Mesothelial cell of epicardium (in vitro differentiated cells): ENCODE data around the gene PSMD13. TPM values are rescaled to one million over a fixed set of nuclear protein-coding genes. Genes with fewer than 3 reads are reported as not detected.

ENCODE experiments used
- DNase-seq, 2 experiments: peaks; one replicate each; pipeline ENCODE4 v3.0.0; 2021; ENCODE audit warnings: low spot score in 2 of 2; ENCODE audit not compliant: unreplicated experiment in 2 of 2
- H3K27ac Mint-ChIP-seq: 2 replicates; pipeline ENCODE4 v1.8.0; 2021; ENCODE audit warnings: mixed read lengths
- H3K27me3 Mint-ChIP-seq: 2 replicates; pipeline ENCODE4 v1.8.0; 2021; ENCODE audit warnings: low read depth, mixed read lengths
- H3K36me3 Mint-ChIP-seq: 2 replicates; pipeline ENCODE4 v1.8.0; 2021; ENCODE audit warnings: mixed read lengths
- H3K4me1 Mint-ChIP-seq: 2 replicates; pipeline ENCODE4 v1.8.0; 2021; ENCODE audit warnings: mixed read lengths
- H3K4me3 Mint-ChIP-seq: 2 replicates; pipeline ENCODE4 v1.8.0; 2021; ENCODE audit warnings: mild to moderate bottlenecking, moderate library complexity, mixed read lengths
- H3K9me3 Mint-ChIP-seq: 2 replicates; pipeline ENCODE4 v1.8.0; 2021; ENCODE audit warnings: mixed read lengths
- total RNA-seq: library from RNA; stranded (reverse); gene quantifications from 3 replicates; pipeline ENCODE4 v1.2.1, GENCODE V29; 2021
- TF ChIP-seq, protein P1 (sequence below): fragments of 200-600 bp; sonication (generic); IDR thresholded peaks from one replicate; pipeline ENCODE4 v1.5.0; 2021; ENCODE audit warnings: antibody characterized with exemption; ENCODE audit not compliant: unreplicated experiment

PSMD13 gene
- total RNA-seq, 1 donor from 2014 or later, result 96.2 TPM

DNA sequence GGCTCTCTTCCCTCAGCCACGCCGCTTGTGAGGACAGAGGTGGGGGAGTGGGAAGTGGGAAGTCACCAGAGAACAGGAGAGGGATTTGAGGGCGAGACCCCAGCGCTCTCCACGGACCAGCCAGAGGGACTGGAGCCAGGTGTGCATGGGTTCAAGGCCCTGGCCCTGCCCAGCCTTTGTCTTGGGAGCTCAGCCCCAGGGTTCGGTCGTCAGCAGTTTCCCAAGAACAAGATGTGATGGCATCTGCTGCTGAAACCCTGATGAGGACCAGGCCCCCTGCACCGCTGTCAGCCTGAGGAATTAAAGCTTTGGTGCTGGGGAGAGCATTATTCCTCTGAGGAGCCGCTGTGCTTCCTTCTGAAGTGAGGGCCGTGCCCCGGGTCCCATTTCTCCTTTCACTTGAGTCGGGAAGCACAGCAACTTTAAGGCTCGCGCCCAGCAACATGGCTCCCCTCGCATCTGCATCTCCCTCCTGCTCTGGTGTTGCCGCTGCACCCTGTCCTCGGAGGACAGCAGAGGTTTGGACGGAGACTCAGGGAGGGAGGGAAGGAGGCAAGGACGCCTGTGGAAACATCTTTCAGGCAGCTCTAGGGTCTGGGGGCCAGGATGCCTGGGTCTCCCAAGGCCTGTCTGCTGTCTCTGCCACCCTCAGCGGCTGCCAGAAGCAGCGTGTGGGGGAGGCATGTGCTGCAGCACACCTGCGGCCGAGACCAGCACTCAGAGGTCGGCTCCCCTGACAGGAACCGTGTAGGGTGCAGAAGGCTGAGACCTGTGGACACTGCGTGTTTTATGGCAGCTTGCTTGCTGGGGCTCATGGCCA, 58.8 kb downstream of the PSMD13 start:
- no peak overlapping the region for H3K4me3 Mint-ChIP-seq
- H3K27ac Mint-ChIP-seq, result no peak overlapping the region
- no peaks in the 10 kb centered on the region for H3K9me3 Mint-ChIP-seq
- TF ChIP-seq, protein P1, sequence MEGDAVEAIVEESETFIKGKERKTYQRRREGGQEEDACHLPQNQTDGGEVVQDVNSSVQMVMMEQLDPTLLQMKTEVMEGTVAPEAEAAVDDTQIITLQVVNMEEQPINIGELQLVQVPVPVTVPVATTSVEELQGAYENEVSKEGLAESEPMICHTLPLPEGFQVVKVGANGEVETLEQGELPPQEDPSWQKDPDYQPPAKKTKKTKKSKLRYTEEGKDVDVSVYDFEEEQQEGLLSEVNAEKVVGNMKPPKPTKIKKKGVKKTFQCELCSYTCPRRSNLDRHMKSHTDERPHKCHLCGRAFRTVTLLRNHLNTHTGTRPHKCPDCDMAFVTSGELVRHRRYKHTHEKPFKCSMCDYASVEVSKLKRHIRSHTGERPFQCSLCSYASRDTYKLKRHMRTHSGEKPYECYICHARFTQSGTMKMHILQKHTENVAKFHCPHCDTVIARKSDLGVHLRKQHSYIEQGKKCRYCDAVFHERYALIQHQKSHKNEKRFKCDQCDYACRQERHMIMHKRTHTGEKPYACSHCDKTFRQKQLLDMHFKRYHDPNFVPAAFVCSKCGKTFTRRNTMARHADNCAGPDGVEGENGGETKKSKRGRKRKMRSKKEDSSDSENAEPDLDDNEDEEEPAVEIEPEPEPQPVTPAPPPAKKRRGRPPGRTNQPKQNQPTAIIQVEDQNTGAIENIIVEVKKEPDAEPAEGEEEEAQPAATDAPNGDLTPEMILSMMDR, result no peak
- DNase-seq, result no peak
- H3K27me3 Mint-ChIP-seq, result peaks cover 7% of the 10 kb centered on the region
- H3K4me1 Mint-ChIP-seq, result peaks cover 11% of the 10 kb centered on the region
- no peaks in the 10 kb centered on the region for H3K36me3 Mint-ChIP-seq

DNA sequence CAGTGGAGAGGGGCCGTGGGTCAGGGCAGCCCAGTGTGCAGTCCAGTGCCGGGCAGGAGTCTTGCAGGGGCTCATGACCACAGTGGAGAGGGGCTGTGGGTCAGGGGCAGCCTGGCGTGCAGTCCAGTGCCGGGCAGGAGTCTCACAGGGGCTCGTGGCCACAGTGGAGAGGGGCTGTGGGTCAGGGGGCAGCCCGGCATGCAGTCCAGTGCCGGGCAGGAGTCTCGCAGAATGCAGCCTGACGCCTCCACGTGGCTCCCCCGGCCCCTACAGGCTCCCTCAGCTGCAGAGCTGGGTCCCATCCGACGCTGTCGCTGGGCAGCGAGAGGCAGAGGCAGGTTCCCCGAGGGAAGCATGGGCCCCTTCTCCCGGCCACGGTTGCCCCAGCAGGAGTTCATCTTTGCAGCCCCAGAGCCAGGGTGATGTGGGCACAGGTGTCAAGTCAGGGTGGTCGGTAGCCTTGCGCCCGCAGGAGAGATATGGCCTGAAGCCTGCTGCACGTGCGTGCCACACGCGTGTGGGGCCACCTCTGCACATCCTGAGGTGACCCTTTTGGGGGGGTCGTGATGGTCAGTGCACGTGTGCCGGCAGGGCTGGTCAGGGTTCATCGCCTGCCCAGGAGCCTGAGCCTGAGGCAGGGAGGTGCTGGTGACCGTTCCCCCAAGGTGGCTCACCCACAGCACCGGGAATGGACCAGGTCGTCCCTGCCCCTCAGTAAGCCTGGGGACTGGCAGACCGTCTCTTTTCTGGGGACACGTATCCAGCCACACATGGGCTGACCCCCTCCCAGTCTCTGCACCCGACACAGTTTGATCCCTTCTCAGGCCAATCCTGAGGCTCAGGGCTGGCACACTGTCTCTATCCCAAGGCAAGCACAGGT, 59.6 kb downstream of the PSMD13 start:
- no peak overlapping the region for H3K4me3 Mint-ChIP-seq
- TF ChIP-seq, protein P1, result no peak
- H3K36me3 Mint-ChIP-seq, result no peaks in the 10 kb centered on the region
- H3K4me1 Mint-ChIP-seq, result peaks cover 7% of the 10 kb centered on the region
- peaks cover 13% of the 10 kb centered on the region for H3K27me3 Mint-ChIP-seq
- no peak for DNase-seq
- H3K9me3 Mint-ChIP-seq, result no peaks in the 10 kb centered on the region
- no peak overlapping the region for H3K27ac Mint-ChIP-seq

DNA sequence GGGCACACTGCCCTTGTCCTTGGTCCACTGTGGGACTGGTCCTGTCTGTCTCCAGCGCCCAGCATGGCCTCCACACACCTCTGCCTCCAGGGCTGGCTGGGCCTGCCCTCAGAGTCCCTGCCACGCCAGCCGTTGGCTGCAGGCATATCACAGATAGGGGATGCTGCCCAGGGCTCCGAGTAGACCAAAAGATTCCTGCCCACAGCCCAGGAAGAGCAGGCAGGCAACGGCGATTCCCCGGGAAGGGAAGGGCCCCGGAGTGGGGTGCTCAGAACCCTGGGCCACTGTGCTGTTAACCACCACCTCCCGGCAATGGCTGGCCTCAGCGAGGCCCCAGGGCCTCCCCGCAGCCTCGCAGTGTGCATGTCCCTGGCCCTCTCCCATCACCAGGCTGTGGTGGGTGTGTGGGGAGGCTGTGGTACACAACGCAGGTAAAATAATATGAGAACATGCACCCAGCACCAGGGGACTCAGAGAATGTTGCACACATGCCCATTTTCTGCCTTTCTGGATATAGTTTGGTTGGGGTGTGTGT, 60.3 kb downstream of the PSMD13 start:
- no peak for DNase-seq
- Mint-ChIP-seq H3K4me1 (peaks cover 7% of the 10 kb centered on the region), H3K9me3 (no peaks in the 10 kb centered on the region), H3K4me3 (no peak overlapping the region), H3K27me3 (peaks cover 13% of the 10 kb centered on the region), H3K36me3 (no peaks in the 10 kb centered on the region), H3K27ac (no peak overlapping the region)
- TF ChIP-seq, protein P1, result no peak

DNA sequence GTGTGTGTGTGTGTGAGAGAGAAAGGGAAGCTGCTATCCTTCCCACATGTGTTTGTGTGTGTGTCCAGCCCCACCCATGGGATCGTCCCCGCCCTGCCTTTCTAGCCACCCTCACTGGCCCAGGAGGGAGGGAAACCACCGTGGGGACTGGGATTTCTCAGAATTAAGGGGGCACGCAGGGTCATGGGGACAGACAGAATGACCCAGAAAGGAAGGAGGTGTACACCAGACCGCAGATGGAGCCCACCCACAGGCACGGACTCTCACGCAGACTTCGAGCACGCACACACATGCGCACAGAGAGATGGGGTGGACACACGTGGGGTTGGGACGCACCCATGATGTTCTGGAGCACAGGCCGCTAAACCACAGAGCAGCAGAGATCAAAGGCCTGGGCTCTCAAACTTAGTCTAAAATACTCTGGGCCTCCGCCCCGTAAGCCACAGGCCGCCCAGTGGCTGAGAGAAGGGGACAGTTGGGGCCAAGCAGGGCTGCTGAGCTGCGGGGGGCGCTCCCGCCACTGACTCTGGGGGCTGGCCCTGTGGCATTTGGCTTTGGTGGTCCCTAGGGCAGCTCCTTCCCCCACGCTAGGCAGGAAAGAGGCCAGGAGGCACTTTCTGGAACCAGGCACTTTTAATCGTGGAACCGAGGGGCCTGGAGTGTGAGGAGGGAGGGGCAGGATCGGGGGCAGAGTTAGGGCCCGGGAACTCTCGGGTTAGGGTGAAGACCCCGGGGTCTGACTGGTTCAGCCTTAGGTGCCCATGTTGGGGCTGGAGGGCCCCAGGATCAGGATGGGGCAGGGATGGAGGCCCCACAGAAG, 61.0 kb downstream of the PSMD13 start:
- DNase-seq, result no peak
- TF ChIP-seq, protein P1, result no peak
- no peak overlapping the region for H3K27ac Mint-ChIP-seq
- no peaks in the 10 kb centered on the region for H3K9me3 Mint-ChIP-seq
- peaks cover 13% of the 10 kb centered on the region for H3K27me3 Mint-ChIP-seq
- peaks cover 7% of the 10 kb centered on the region for H3K4me1 Mint-ChIP-seq
- no peak overlapping the region for H3K4me3 Mint-ChIP-seq
- H3K36me3 Mint-ChIP-seq, result no peaks in the 10 kb centered on the region

DNA sequence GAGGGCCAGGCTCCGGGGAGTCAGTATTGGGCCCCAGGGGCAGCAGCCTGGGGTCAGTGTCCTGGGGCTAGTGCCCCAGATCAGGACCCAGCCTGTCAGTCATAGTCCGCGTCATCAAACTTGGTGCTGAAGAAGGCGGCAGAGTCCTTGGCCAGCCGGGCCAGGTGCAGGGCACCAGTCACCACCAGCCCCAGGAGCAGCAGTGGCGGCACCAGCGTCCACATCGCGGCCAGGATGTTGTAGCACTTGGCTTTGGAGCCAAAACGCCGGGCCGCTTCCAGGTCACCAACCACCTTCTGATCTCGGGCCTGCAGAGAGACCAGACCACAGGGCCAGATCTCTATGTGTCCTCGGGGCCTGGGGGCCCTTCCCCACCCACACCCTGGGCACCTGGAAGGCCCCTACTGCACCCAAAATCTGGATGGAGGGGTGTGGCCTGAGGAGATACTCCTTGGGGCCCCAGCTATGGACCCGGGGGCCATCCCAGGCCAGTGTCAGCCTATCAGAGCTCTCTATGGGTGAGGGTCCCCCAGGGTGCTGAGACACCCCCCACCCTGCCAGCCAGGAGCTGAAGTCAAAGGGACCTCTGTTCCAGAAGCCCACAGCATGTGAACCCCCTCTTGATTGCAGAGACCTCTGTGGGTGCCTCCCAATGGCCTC, 61.8 kb downstream of the PSMD13 start:
- H3K27me3 Mint-ChIP-seq, result peaks cover 13% of the 10 kb centered on the region
- H3K4me1 Mint-ChIP-seq, result peaks cover 7% of the 10 kb centered on the region
- H3K36me3 Mint-ChIP-seq, result no peaks in the 10 kb centered on the region
- TF ChIP-seq, protein P1, result no peak
- H3K4me3 Mint-ChIP-seq, result no peak overlapping the region
- H3K27ac Mint-ChIP-seq, result no peak overlapping the region
- H3K9me3 Mint-ChIP-seq, result no peaks in the 10 kb centered on the region
- no peak for DNase-seq
